OCI-LY3 (cell line): ENCODE data around the gene GJB5.

Experiments
- H2AFZ ChIP-seq: fragments of 200-600, 300-600 bp; shearing (Covaris generic); 2 replicates; pipeline ENCODE4 v1.6.0; 2014; ENCODE audit warnings: antibody characterized with exemption, low read depth, low read length
- H3K27ac ChIP-seq: fragments of 200-600, 300-600 bp; sonication (generic); 2 replicates; pipeline ENCODE4 v1.5.1; 2014; ENCODE audit warnings: mild to moderate bottlenecking, low read length, moderate library complexity, mixed read lengths
- H3K27me3 ChIP-seq: fragments of 200-600, 300-600 bp; sonication (generic); 2 replicates; pipeline ENCODE4 v1.6.1; 2014; ENCODE audit warnings: low read depth, low read length, mixed read lengths
- H3K36me3 ChIP-seq: fragments of 200-600, 300-600 bp; sonication (generic); replicated peaks from 2 replicates; pipeline ENCODE3; 2014; ENCODE audit warnings: low read depth, low read length, mixed read lengths
- H3K4me1 ChIP-seq: fragments of 300-600, 200-600 bp; sonication (generic); 2 replicates; pipeline ENCODE4 v1.6.1; 2014; ENCODE audit warnings: low read length, mixed read lengths
- H3K4me2 ChIP-seq: fragments of 200-600, 300-600 bp; sonication (generic); 2 replicates; pipeline ENCODE4 v1.6.1; 2014; ENCODE audit warnings: low read length, mixed read lengths
- H3K4me3 ChIP-seq: fragments of 300-600, 200-600 bp; sonication (generic); 2 replicates; pipeline ENCODE4 v1.5.1; 2014; ENCODE audit warnings: antibody characterized with exemption, mild to moderate bottlenecking, low read length, moderate library complexity
- H3K79me2 ChIP-seq: fragments of 300-600, 200-600 bp; shearing (Covaris generic); 2 replicates; pipeline ENCODE4 v1.6.1; 2014; ENCODE audit warnings: mild to moderate bottlenecking, low read length, mixed read lengths
- H3K9ac ChIP-seq: fragments of 300-600, 200-600 bp; shearing (Covaris generic); 2 replicates; pipeline ENCODE4 v1.6.0; 2014; ENCODE audit warnings: mild to moderate bottlenecking, low read length, moderate library complexity
- H3K9me3 ChIP-seq: fragments of 200-600, 300-600 bp; shearing (Covaris generic); 2 replicates; pipeline ENCODE4 v1.6.1; 2014; ENCODE audit warnings: low read length, mixed read lengths; ENCODE audit not compliant: insufficient read depth
- H4K20me1 ChIP-seq: fragments of 200-600, 300-600 bp; sonication (generic); 2 replicates; pipeline ENCODE4 v1.6.1; 2016; ENCODE audit warnings: low read length, mixed read lengths; ENCODE audit not compliant: insufficient read depth
- CTCF ChIP-seq: fragments of 200-600, 300-600 bp; sonication (generic); IDR thresholded peaks from 2 replicates; pipeline ENCODE4 v1.5.1; 2014; ENCODE audit warnings: antibody characterized with exemption, low read length, low read depth
- EZH2phosphoT487 ChIP-seq: fragments of 200-600 bp; shearing (Covaris generic); IDR thresholded peaks from 2 replicates; pipeline ENCODE4 v1.6.1; 2018; ENCODE audit warnings: antibody characterized with exemption, mixed run types, low read depth

Gene GJB5

GRCh38 chr1:34795916-34796315, 41.1 kb downstream of the GJB5 start:
- no peak for TF ChIP-seq CTCF
- TF ChIP-seq EZH2phosphoT487, result no peak
- Histone ChIP-seq H3K27me3 (no peaks in the 10 kb centered on the region), H3K27ac (no peak overlapping the region), H3K4me3 (no peak overlapping the region), H3K9ac (no peak overlapping the region), H2AFZ (no peak overlapping the region), H3K9me3 (no peaks in the 10 kb centered on the region), H3K4me1 (no peaks in the 10 kb centered on the region), H3K36me3 (no peaks in the 10 kb centered on the region), H4K20me1 (no peaks in the 10 kb centered on the region), H3K79me2 (no peaks in the 10 kb centered on the region), H3K4me2 (no peak overlapping the region)

- no peaks in the 10 kb centered on the region for H3K4me1 ChIP-seq
- no peak overlapping the region for H3K4me2 ChIP-seq
- H3K79me2 ChIP-seq, result no peaks in the 10 kb centered on the region
- TF ChIP-seq EZH2phosphoT487, result no peak
- TF ChIP-seq CTCF, result no peak
- no peaks in the 10 kb centered on the region for H4K20me1 ChIP-seq
- no peaks in the 10 kb centered on the region for H3K36me3 ChIP-seq
- H3K9me3 ChIP-seq, result no peaks in the 10 kb centered on the region
- no peaks in the 10 kb centered on the region for H3K27me3 ChIP-seq
- H2AFZ ChIP-seq, result no peak overlapping the region
- H3K27ac ChIP-seq, result no peak overlapping the region
- H3K9ac ChIP-seq, result no peak overlapping the region
- no peak overlapping the region for H3K4me3 ChIP-seq
Observed at GRCh38 chr1:34796990-34797389, 42.1 kb downstream of the GJB5 start.

- Histone ChIP-seq H3K9me3 (no peaks in the 10 kb centered on the region), H3K4me3 (no peak overlapping the region), H2AFZ (no peak overlapping the region), H3K9ac (no peak overlapping the region), H3K27me3 (no peaks in the 10 kb centered on the region), H3K4me2 (no peak overlapping the region), H3K36me3 (no peaks in the 10 kb centered on the region), H3K79me2 (no peaks in the 10 kb centered on the region), H3K27ac (no peak overlapping the region), H3K4me1 (no peaks in the 10 kb centered on the region), H4K20me1 (no peaks in the 10 kb centered on the region)
- no peak for TF ChIP-seq EZH2phosphoT487
- no peak for TF ChIP-seq CTCF
Observed at GRCh38 chr1:34800214-34800613, 45.4 kb downstream of the GJB5 start.

- Histone ChIP-seq H3K36me3 (no peaks in the 10 kb centered on the region), H3K9ac (no peak overlapping the region), H3K27ac (no peak overlapping the region), H3K79me2 (no peaks in the 10 kb centered on the region), H3K27me3 (no peaks in the 10 kb centered on the region), H3K4me2 (no peak overlapping the region), H3K9me3 (no peaks in the 10 kb centered on the region), H3K4me3 (no peak overlapping the region), H2AFZ (no peak overlapping the region), H4K20me1 (no peaks in the 10 kb centered on the region), H3K4me1 (no peaks in the 10 kb centered on the region)
- no peak for TF ChIP-seq EZH2phosphoT487
- no peak for TF ChIP-seq CTCF
Observed at GRCh38 chr1:34803770-34804169, 48.9 kb downstream of the GJB5 start.
